Stimulated activated CD4-positive, alpha-beta T cell treated with anti-CD3 and anti-CD28 coated beads, Interleukin-12 subunit alpha, Interleukin-12 subunit beta, amount 100 ng/mL, for 48 hours (primary cell): ENCODE results near the gene SENP5.

Source experiments
- DNase-seq, 3 donors: peaks; one replicate each; pipeline ENCODE4 v3.0.0-alpha.2; 2020; ENCODE audit warnings: low read depth in 2 of 3, low spot score in 1 of 3

SENP5 gene

DNA sequence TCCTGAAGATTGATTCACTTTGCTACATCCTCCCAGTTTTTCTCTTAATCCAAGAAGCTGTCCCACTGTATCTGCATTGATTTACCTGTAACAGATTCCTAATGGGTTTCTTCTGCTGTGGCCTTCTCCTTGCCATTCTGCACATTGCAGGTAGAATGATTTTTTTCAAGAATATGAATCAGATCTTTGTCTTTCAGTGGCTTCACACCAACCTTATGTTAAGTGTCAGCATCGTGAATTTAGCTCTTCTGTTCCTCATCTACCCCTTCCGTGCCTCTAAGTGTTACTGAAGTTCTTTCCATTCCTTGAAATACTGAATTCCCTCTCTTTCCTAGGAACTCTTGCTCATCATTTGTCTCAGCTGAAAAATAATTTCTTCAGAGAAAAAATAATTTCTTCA is 7.5 kb downstream of the SENP5 start:
- no peak for DNase-seq

GRCh38 chr3:196883361-196883760 is 15.6 kb downstream of the SENP5 start:
- no peak for DNase-seq

- no peak for DNase-seq
Observed at GRCh38 chr3:196886144-196886543, 18.4 kb downstream of the SENP5 start.

DNA sequence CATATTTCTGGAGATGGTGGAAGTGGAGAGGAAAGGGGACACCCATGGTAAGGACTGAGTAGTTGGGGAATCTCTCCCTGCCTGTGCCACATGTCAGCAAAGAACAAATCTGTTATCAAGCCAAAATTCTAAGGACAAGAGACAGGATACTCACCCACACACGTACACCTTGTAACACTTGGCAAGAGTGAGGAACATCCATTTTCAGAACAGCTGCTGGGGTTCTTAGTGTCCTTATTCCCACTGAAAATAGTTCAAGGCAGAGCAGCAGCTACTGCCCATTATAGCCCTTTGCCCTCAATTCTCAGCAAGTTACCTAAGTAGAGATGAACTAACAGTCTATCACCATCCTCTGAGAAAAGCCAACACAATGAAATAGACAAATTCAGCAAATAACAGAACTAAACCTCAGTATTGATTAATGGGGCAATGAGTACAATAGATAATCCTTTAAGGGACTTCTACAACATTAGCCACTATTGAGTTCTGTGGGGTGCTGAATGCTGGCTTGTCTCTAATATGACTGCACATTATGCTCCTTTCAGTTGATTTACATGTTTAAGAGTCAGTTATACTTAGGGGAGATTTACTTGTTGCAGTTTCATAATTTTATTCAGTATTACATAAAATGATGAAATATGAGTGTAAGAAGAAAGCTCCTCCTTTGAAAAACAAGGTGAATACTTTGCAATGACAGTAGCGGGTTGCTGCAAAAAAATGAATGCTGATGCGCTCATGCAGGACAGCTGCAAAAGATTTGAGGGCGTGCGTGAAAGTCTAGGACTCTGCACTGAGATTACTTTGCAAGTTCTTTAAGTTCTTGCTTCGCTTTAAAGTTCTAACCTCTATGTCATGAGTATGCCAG is 22.4 kb downstream of the SENP5 start:
- DNase-seq, result no peak

- no peak for DNase-seq
Observed at GRCh38 chr3:196894557-196895295, 27.0 kb downstream of the SENP5 start.

GRCh38 chr3:196896229-196896628 is 28.5 kb downstream of the SENP5 start:
- DNase-seq, result no peak

DNA sequence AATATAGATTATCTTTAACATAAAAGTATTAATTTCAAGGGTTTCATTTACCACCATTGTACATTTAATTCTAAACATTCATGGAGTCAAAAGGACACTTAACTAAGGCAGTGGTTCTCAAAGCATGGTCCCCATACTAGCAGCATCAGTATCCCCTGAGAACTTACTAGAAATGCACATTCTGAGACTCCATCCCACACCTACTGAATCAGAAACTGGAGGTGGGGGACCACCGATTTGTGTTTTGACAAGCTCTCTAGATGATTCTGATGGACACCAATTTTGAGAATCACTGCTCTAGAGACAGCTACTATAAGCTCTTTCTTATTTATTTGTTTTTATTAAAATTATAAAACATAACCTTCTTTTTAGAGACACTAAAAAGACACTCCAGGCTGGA is 34.0 kb downstream of the SENP5 start:
- DNase-seq, result no peak

DNA sequence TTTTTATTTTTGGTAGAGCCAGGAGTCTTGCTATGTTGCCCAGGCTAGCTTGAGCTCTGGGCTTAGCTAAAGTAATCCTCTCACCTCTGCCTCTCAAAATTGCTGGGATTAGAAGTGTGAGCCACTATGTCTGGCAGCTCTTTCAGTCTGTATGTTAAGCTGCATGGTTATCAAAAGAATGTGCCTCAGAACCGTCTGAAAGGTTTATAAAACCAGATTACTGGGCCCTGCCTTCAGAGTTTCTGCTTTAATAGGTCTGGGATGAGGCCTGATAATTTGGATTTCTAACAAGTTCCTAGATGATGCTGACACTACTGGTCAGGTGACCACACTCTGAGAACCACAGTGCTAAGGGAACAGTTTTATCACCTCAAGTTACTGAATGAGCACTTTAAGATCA is 34.6 kb downstream of the SENP5 start:
- DNase-seq, result no peak

DNA sequence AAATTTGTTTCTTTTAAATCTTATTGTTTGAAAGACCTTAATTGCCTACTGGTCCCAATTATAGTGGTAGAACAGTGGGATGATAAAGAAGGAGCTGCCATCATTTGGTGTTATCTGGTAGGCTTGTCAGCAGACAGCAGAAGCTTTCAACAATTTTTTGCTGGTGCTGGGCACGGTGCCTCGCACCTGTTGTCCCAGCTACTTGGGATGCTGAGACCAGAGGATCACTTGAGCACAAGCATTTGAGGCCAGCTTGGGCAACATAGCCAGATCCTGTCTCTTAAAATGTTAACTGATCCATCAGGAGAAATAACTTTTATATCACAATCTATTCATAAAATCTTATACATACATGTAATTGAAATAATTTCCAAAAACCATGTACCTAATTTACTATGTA is 36.0 kb downstream of the SENP5 start:
- no peak for DNase-seq

- DNase-seq, result no peak
Observed at GRCh38 chr3:196914866-196915265, 47.1 kb downstream of the SENP5 start.

DNA sequence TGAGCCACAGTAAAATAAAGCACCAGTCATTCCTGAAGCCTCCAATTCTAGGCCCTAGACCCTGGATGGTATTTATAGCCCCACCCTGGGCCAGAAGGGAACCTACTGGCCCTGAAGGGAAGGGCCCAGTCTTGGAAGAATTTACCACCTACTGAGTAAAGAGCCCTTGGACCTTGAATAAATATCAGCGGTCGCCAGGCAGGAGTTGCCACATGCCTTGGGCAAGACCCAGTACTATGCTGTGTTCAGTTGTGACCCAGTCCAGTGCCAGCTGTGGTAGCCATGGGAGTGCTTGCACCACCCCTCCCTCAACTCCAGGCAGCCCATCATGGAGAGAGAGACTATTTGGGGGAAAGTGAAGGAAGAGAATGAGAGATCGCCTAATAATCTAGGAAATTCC is 47.7 kb downstream of the SENP5 start:
- DNase-seq, result no peak

GRCh38 chr3:196916221-196916620 is 48.5 kb downstream of the SENP5 start:
- DNase-seq, result no peak

DNA sequence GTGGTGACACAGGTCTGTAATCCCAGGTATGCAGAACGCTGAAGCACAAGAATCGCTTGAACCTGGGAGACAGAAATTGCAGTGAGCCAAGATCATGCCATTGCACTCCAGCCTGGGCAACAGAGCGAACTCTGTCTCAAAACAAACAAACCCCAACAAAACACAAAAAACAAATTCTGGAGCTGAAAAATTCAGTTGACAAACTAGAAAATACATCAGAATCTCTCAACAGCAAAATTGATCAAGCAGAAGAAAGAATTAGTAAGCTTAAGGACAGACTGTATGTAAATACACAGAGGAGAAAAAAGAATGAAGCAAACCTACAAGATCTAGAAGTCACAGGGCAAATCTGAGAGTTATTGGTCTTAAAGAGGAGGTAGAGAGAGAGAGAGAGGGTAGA is 49.3 kb downstream of the SENP5 start:
- no peak for DNase-seq

DNA sequence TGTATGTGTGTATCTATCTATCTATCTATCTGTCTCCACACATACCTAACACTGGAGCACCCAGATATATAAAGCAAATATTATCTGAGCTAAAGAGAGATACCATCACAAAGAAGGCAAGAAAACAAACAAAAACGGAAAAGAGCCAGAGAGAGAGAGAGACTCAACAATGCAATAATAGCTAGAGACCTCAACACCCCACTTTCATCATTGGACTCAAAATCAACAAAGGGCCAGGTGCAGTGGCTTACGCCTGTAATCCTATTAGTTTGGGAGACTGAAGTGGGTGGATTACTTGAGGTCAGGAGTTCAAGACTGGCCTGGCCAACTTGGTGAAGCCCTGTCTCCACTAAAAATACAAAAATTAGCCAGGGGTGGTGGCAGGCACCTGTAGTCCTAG is 51.2 kb downstream of the SENP5 start:
- no peak for DNase-seq

GRCh38 chr3:196920733-196921132 is 53.0 kb downstream of the SENP5 start:
- no peak for DNase-seq

GRCh38 chr3:196927571-196928453 is 60.1 kb downstream of the SENP5 start:
- DNase-seq, result no peak

- DNase-seq, result no peak
Observed at GRCh38 chr3:196931157-196931556, 63.4 kb downstream of the SENP5 start.

DNA sequence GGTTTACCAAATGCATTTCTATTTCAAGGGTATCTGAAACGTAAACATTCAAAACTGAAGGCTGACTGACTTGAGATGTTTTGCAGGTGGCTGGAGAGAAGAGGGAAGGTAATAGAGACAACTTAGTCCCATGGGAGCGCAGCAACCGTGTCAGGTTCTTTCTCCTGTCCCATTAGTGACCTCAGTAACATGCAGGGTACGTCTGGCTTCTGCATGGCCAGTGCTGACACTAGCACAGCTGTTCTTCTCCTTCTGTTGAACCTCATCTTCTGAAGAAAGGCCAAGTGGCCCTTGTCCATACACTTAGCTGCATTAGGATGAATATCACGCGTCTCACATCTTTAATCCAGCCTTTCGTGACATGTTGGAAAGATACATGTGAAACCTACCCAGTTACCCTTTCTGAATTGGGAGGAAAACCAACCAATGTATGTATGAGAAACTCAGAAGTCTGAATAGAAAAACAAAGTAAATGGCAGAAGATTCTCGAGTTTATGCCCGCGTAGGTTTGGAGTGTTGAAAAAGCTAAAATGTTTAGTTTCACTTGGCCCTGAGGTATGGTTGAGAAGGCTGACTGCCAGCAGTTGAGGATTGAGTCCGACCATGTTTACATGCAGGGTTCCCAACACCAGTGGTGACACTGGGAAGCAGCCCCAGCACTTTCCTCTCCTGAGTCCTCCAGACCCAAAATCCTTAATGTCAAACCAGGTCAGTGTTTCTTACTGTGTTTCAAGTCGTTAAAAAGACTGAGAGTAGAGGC is 64.3 kb downstream of the SENP5 start:
- no peak for DNase-seq

DNA sequence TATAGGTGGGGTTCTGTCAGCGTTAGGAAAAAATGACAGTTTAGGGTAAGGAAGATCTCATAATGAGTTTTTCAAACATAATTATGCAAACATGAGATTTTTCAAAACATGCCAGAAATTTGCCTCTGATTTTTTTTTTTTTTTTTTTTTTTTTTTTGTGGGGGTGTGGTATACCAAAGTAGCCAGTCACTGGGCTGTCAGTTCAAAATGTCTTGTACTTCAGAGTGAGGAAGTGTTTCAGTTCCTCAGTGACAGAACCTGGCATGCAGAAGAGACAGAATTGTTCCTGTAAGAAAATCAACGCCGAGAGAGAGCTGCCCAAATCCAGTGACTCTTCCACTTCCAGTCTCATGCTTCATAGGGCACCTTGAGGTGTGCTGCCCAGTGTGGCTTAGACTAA is 64.9 kb downstream of the SENP5 start:
- no peak for DNase-seq

DNA sequence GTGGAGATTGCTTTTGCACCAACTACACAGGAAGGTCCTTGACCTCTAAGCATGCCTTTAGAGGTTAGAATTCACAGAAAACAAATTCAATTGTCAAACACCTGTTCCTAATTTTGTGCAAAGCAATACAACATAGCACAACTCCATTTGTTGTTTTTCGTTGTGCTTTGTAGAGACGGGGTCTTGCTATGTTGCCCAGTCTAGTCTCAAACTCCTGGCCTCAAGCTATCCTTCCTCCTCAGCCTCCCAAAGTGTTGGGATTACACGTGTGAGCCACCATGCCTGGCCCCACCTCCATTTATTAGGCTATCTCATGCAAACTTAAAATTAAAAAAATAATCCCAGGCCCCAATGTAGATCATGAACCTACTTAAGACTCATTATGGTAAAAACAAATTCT is 68.6 kb downstream of the SENP5 start:
- DNase-seq, result no peak

- DNase-seq, result no peak
Observed at GRCh38 chr3:196938124-196938523, 70.4 kb downstream of the SENP5 start.
